Cardiac muscle cell (in vitro differentiated cells and primary cell): ENCODE data around the gene VWA5B1. TPM values are rescaled to one million over a fixed set of nuclear protein-coding genes. Genes with fewer than 3 reads are reported as not detected.
A peak's percentile ranks its signal among the peaks of the same experiment; 100 is the strongest.

Experiments
- DNase-seq, 2 donors: peaks; one replicate each; pipeline versions ENCODE4 v3.0.0 to v3.0.0-alpha.2; 2010 to 2017; ENCODE audit warnings: low read depth in 1 of 2, low spot score in 1 of 2
- H3K27ac ChIP-seq: fragments of 200-600 bp; sonication (generic); 2 replicates; pipeline ENCODE4 v1.5.1; 2016
- H3K27me3 ChIP-seq: fragments of 200-600 bp; sonication (generic); 2 replicates; pipeline ENCODE4 v1.6.0; 2016; ENCODE audit warnings: control low read depth
- H3K36me3 ChIP-seq: fragments of 200-600 bp; sonication (generic); 2 replicates; pipeline ENCODE4 v1.5.1; 2016; ENCODE audit warnings: control low read depth
- H3K4me1 ChIP-seq: fragments of 200-600 bp; sonication (generic); 2 replicates; pipeline ENCODE4 v1.8.1; 2017; ENCODE audit warnings: low read depth, mild to moderate bottlenecking, mixed run types
- H3K4me3 ChIP-seq: fragments of 200-600 bp; sonication (generic); 2 replicates; pipeline ENCODE4 v1.5.1; 2016; ENCODE audit warnings: mild to moderate bottlenecking
- H3K9me3 ChIP-seq: fragments of 200-600 bp; sonication (generic); 2 replicates; pipeline ENCODE4 v1.5.1; 2017; ENCODE audit warnings: low read depth, mild to moderate bottlenecking, control low read depth
- CTCF ChIP-seq: IDR thresholded peaks from 2 replicates; pipeline ENCODE4 v1.5.1; 2012; ENCODE audit warnings: low read depth, mild to moderate bottlenecking, low read length
- polyA plus RNA-seq: library from polyadenylated mRNA; unstranded; fragments of >200 nt; fragmentation: Nextera tagmentation; extraction: Ambion mirVana; gene quantifications from 2 replicates; pipeline ENCODE4 v1.2.1, GENCODE V29; 2016
- total RNA-seq: library from RNA; depleted of rRNA; stranded (reverse); fragments of >200 nt; gene quantifications from 2 replicates; pipeline ENCODE4 v1.2.3, GENCODE V29; 2016

The VWA5B1 gene
- total and polyA plus RNA-seq, 2 experiments from 2014 or later = 0.27 to 0.37 TPM

DNA sequence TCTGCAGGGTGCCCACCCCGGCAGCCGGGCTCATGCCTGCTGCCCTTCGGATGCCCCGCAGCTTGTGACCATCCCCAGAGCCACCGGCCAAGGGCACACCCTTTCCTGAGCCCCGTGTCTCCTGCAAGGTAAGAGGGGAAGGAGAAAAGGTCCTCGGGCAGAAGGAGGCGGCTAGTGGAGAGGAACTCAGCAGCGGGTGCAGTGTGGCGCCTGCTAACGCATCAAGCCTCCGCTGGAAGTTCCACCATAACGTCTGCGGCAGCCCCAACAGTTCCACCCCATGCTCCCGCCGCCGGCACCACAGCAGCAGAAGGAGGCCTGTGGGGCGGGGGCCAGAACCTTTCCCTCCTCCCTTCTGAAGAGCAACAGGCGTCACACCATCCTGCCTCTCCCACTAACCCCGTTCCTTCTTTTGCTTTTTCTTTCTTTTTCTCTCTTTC lies 990 bp downstream of the VWA5B1 start:
- H3K36me3 ChIP-seq = no peaks in the 10 kb centered on the region
- TF ChIP-seq CTCF = no peak
- H3K4me1 ChIP-seq = peaks cover 9% of the 10 kb centered on the region
- H3K4me3 ChIP-seq = no peak overlapping the region
- DNase-seq = peak in 1 of 2 donors; percentile 17
- peaks cover 15% of the 10 kb centered on the region for H3K27me3 ChIP-seq
- no peak overlapping the region for H3K27ac ChIP-seq
- H3K9me3 ChIP-seq = no peaks in the 10 kb centered on the region

DNA sequence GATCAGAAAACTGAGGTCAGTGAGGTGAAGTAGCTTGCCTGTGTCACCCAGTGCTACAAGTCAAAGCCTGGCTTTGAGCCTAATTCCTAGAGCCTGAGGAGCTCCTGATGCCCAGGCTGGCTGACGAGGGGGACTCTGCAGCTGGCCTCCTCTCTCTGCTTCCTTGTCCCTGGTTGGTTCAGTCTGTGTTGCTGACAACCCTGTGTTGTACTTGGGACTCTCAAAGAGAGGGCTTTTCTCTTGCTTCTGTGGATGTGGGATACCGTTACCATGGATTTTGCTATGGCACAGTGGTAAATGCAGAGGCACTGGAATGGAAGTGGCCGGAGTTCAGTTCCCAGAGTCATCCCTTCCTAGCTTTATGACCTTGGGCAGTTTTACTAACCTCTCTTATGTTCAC lies 8.0 kb downstream of the VWA5B1 start:
- Histone ChIP-seq H3K9me3 (no peaks in the 10 kb centered on the region), H3K27me3 (no peaks in the 10 kb centered on the region)

DNA sequence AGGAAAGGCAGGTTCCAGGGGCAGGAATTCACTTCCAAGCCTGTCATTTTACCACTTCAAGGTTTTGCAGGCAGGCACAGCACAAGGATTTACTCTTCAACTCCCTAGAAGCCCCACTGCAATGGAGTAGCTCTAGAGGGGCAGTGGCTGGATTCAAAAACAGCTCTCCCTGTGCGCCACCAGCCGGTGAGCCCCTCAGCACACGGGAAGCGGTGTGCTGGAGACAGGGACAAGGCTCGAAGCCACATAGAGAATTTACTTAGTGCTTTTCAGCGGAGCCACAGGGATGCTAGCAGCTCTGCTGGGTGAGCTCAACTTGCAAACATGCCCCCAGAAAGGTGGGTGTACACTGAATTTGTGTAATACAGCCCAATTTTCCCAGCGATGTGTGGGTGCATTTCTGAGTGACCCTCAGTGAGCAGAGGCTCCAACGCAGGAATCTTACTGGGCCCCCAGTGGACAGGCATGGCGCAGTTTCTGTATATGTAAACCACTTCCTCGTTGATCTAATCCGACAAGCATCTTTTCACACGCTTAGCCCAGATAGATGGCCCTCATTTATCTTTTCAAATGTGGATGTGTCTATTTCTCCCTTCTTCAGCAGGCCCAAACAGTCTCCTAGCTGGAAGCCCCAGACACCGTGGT lies 10.9 kb downstream of the VWA5B1 start:
- DNase-seq = no peak
- Histone ChIP-seq H3K27me3 (no peaks in the 10 kb centered on the region), H3K9me3 (no peaks in the 10 kb centered on the region), H3K27ac (no peak overlapping the region), H3K4me1 (no peaks in the 10 kb centered on the region), H3K36me3 (no peaks in the 10 kb centered on the region), H3K4me3 (no peak overlapping the region)
- no peak for TF ChIP-seq CTCF

More for the DNA sequence above, 8.0 kb downstream of the VWA5B1 start:
- Histone ChIP-seq H3K36me3 (no peaks in the 10 kb centered on the region), H3K4me3 (no peak overlapping the region), H3K4me1 (no peaks in the 10 kb centered on the region), H3K27ac (no peak overlapping the region)
- DNase-seq = no peak
- TF ChIP-seq CTCF = no peak

DNA sequence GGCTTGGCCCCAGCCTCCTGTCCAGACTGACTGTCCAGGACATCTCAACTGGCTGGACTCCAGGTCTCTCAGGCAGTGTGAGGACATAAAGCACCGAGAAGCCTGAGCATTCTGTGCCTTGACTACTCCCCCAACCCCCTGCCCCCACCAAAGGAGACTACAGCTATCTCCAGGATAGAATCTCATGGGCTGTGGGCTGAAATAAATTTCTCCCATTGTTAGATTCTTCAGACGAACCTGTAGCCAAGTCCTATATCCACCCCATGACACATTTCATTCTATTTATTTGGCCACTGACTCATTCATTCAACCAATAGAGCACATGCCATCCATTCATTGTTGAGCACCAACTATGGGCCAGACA lies 11.4 kb downstream of the VWA5B1 start:
- Histone ChIP-seq H3K36me3 (no peaks in the 10 kb centered on the region), H3K27ac (no peak overlapping the region), H3K9me3 (no peaks in the 10 kb centered on the region), H3K4me3 (no peak overlapping the region), H3K27me3 (no peaks in the 10 kb centered on the region), H3K4me1 (no peaks in the 10 kb centered on the region)
- DNase-seq = no peak
- no peak for TF ChIP-seq CTCF

GRCh38 chr1:20307026-20307425 lies 16.4 kb downstream of the VWA5B1 start:
- Histone ChIP-seq H3K4me3 (no peak overlapping the region), H3K27me3 (no peaks in the 10 kb centered on the region), H3K27ac (no peak overlapping the region), H3K9me3 (no peaks in the 10 kb centered on the region), H3K4me1 (peaks cover 7% of the 10 kb centered on the region), H3K36me3 (no peaks in the 10 kb centered on the region)
- no peak for DNase-seq
- no peak for TF ChIP-seq CTCF

DNA sequence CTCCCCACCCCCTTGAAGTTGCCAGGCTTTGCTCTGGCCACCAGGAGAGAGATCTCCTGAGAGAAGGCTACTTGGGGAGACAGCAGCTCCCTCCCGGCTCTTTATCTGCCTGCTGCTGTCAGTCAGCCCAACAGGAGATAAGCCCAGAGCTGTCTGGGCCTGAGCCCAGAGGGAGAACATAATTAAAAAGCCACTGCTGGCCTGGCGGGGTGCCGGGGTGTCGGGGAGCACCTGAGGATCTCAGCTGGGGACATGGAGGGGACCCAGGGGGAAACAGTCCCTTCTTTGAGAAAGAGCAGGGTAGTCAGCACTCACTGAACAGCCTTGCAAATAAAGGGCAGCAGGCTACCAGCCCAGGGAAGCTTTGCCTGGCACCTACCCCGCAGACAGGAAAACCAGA lies 17.9 kb downstream of the VWA5B1 start:
- no peak for TF ChIP-seq CTCF
- Histone ChIP-seq H3K4me3 (no peak overlapping the region), H3K36me3 (no peaks in the 10 kb centered on the region), H3K9me3 (no peaks in the 10 kb centered on the region), H3K27me3 (no peaks in the 10 kb centered on the region), H3K27ac (no peak overlapping the region), H3K4me1 (peaks cover 7% of the 10 kb centered on the region)
- no peak for DNase-seq
